Tibial nerve (tissue), 3 donors: ENCODE results near the gene LGALS9.

Experiments used
- CTCF ChIP-seq, 5 experiments: fragments of 200-600 bp in 3 of 5; fragments of 450-650 bp in 2 of 5; sonication (generic) in 3 of 5; IDR thresholded peaks; one replicate each; pipeline ENCODE4 v1.5.1; 2016 to 2019; ENCODE audit warnings: antibody characterized with exemption in 5 of 5, mild to moderate bottlenecking in 3 of 5, moderate library complexity in 2 of 5
- POLR2A ChIP-seq, 2 donors: fragments of 450-650 bp; IDR thresholded peaks; one replicate each; pipeline ENCODE4 v1.6.1; 2017; ENCODE audit warnings: antibody characterized with exemption in 2 of 2, mild to moderate bottlenecking in 2 of 2, moderate library complexity in 2 of 2

GRCh38 chr17:27608328-27609230, 22.4 kb upstream of the LGALS9 start:
- TF ChIP-seq CTCF (IDR thresholded peaks at IDR 0.05) (no peak), POLR2A (IDR thresholded peaks at IDR 0.05) (no peak)
